Endothelial cell (in vitro differentiated cells): Measurements from ENCODE around the gene CNBD2. TPM values are rescaled to one million over a fixed set of nuclear protein-coding genes. Genes with fewer than 3 reads are reported as not detected.
"Not testable (repeated sequence)": the region's sequence is repeated elsewhere in the genome, so short reads cannot be mapped to it uniquely, and the experiment has no call there.

Experiments
- DNase-seq: peaks from one replicate; pipeline ENCODE4 v3.0.0; 2021; ENCODE audit warnings: low spot score
- H3K27ac Mint-ChIP-seq: one replicate; pipeline ENCODE4 v1.8.0; 2021; ENCODE audit warnings: mixed read lengths, inconsistent platforms; ENCODE audit not compliant: unreplicated experiment
- H3K27me3 Mint-ChIP-seq: one replicate; pipeline ENCODE4 v1.8.0; 2021; ENCODE audit warnings: mild to moderate bottlenecking, moderate library complexity, mixed read lengths, inconsistent platforms; ENCODE audit not compliant: unreplicated experiment
- H3K36me3 Mint-ChIP-seq: one replicate; pipeline ENCODE4 v1.8.0; 2021; ENCODE audit warnings: mild to moderate bottlenecking, low read depth, mixed read lengths, inconsistent platforms; ENCODE audit not compliant: unreplicated experiment
- H3K4me1 Mint-ChIP-seq: one replicate; pipeline ENCODE4 v1.8.0; 2021; ENCODE audit warnings: mild to moderate bottlenecking, mixed read lengths, inconsistent platforms; ENCODE audit not compliant: unreplicated experiment
- H3K4me3 Mint-ChIP-seq: one replicate; pipeline ENCODE4 v1.8.0; 2021; ENCODE audit warnings: mild to moderate bottlenecking, mixed read lengths, inconsistent platforms; ENCODE audit not compliant: unreplicated experiment
- H3K9me3 Mint-ChIP-seq: one replicate; pipeline ENCODE4 v1.8.0; 2021; ENCODE audit warnings: mixed read lengths, inconsistent platforms; ENCODE audit not compliant: unreplicated experiment
- total RNA-seq: library from RNA; stranded (reverse); fragmentation: NEBNext Ultra II Directional; extraction: Animal tissue kit (Norgen Biotek cat#: 25700); gene quantifications from one replicate; pipeline ENCODE4 v1.2.1, GENCODE V29; 2021; ENCODE audit not compliant: unreplicated experiment
- TF ChIP-seq, protein P1 (sequence below): fragments of 200-600 bp; sonication (generic); IDR thresholded peaks from one replicate; pipeline ENCODE4 v1.5.0; 2021; ENCODE audit warnings: antibody characterized with exemption; ENCODE audit not compliant: unreplicated experiment

CNBD2 gene
- total RNA-seq, 1 donor from 2014 or later = 8.8 TPM

DNA sequence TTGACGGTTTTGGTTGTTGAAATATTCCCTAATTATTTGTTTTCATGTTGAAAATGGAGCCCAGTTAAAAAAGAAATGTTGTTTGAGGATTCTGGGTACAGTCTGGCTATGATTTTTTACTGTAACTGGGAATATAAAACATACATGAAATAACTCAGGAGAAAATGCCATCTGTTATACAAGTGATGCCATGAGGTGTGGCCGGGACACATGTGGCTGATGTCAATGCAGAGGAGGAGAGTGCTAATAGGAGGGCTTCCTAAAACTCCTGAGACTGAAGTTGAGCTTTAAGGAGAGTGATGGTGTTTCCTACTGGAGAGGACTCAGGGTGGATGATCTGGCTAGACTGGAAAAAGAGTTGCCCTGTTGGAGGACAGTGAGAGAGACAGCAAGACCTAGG, 26.8 kb upstream of the CNBD2 start:
- Mint-ChIP-seq H3K27me3 (peaks cover 7% of the 10 kb centered on the region), H3K36me3 (peaks cover 48% of the 10 kb centered on the region), H3K4me3 (peak overlapping the region; percentile 52), H3K27ac (peak overlapping the region; percentile 14), H3K4me1 (peaks cover 26% of the 10 kb centered on the region), H3K9me3 (no peaks in the 10 kb centered on the region)
- TF ChIP-seq, protein P1, sequence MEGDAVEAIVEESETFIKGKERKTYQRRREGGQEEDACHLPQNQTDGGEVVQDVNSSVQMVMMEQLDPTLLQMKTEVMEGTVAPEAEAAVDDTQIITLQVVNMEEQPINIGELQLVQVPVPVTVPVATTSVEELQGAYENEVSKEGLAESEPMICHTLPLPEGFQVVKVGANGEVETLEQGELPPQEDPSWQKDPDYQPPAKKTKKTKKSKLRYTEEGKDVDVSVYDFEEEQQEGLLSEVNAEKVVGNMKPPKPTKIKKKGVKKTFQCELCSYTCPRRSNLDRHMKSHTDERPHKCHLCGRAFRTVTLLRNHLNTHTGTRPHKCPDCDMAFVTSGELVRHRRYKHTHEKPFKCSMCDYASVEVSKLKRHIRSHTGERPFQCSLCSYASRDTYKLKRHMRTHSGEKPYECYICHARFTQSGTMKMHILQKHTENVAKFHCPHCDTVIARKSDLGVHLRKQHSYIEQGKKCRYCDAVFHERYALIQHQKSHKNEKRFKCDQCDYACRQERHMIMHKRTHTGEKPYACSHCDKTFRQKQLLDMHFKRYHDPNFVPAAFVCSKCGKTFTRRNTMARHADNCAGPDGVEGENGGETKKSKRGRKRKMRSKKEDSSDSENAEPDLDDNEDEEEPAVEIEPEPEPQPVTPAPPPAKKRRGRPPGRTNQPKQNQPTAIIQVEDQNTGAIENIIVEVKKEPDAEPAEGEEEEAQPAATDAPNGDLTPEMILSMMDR = no peak
- DNase-seq = no peak

DNA sequence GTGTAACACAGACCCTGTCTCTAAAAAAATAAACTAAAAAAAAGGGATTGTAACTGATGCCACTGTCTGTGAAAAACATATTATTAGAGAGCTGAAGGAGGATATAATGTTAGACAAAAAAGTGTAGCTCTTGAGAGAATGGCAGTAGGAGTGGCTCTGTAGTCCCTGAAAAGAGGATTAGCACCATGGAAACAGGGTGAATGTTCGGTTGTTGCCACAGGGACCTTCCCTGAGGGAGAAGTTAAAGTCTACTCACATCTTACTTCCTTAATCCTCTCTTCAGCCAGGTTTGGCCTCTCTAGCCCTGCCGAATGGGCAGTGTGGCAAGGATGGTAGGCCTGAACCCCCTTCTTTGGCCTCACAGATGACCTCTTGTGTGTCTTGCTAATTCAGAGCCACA, 26.1 kb upstream of the CNBD2 start:
- peak overlapping the region; percentile 56 for H3K4me3 Mint-ChIP-seq
- peaks cover 9% of the 10 kb centered on the region for H3K27me3 Mint-ChIP-seq

DNA sequence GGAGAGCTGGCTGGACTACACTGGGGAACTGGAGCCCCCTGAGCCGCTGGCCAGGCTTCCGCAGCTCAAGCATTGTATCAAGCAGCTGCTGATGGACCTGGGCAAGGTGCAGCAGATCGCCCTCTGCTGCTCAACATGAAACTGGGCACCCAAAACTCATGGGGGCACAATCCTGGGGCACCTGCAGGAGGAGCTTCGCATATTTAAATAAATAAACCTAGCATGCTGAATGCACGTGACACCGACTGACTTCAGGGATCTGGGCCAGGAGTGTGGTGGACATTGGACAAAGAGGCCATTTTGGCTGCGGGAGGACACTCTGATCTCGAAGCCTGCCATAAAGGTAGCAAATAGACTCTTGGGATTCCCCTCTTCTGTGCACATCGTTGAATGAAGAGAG, 20.9 kb upstream of the CNBD2 start:
- no peak overlapping the region for H3K27ac Mint-ChIP-seq
- peaks cover 5% of the 10 kb centered on the region for H3K27me3 Mint-ChIP-seq
- peaks cover 3% of the 10 kb centered on the region for H3K4me1 Mint-ChIP-seq
- H3K4me3 Mint-ChIP-seq = peak overlapping the region; percentile 74
- TF ChIP-seq, protein P1 = peak; percentile 24
- peaks cover 27% of the 10 kb centered on the region for H3K36me3 Mint-ChIP-seq
- peak; percentile 28 for DNase-seq
- no peaks in the 10 kb centered on the region for H3K9me3 Mint-ChIP-seq

More for the DNA sequence above, 26.1 kb upstream of the CNBD2 start:
- Mint-ChIP-seq H3K9me3 (no peaks in the 10 kb centered on the region), H3K36me3 (peaks cover 46% of the 10 kb centered on the region), H3K27ac (no peak overlapping the region), H3K4me1 (peaks cover 26% of the 10 kb centered on the region)
- DNase-seq = no peak
- TF ChIP-seq, protein P1 = no peak

DNA sequence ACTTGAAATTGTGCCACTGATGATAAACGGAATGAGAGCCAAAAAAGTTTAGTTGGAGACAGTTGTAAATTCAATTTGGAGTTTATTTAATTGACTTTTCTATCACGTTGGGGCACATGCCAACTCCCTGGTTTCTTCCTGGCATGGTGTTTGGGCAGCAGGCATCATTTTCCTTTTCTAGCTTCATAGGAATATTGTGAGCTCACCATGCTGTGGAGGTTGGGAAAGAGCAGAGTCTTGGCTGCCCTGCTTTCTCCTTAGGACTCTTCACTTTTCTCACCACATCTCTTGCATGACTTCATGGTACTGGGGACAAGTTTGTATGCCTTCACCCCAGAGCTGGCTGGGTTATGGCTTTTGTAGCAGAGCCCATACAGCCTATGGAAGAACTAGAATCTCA, 20.5 kb upstream of the CNBD2 start:
- H3K36me3 Mint-ChIP-seq = peaks cover 31% of the 10 kb centered on the region

DNA sequence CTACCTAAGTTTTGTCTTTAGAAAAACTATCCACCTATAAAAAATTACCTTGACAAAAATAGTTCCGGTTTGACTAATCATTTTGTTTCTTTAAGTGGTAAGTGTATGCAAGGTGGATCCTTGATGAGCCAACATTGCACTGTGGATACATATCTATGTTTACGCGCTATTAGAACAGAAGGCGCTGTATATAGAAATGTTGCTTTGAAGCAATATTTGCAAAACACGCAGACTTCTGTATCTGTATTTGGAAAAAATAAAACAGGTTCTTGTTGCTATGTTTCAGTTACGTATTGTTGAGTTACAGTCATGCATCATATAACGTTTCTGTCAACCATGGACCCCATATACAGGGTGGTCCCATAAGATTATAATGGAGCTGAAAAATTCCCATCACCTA, 18.3 kb upstream of the CNBD2 start:
- Mint-ChIP-seq H3K9me3 (no peaks in the 10 kb centered on the region), H3K4me3 (no peak overlapping the region), H3K4me1 (peaks cover 10% of the 10 kb centered on the region), H3K36me3 (peaks cover 20% of the 10 kb centered on the region), H3K27ac (no peak overlapping the region), H3K27me3 (peaks cover 9% of the 10 kb centered on the region)
- DNase-seq = no peak
- TF ChIP-seq, protein P1 = no peak

More for the DNA sequence above, 20.5 kb upstream of the CNBD2 start:
- H3K4me1 Mint-ChIP-seq = peaks cover 7% of the 10 kb centered on the region
- H3K9me3 Mint-ChIP-seq = no peaks in the 10 kb centered on the region
- peak overlapping the region; percentile 74 for H3K4me3 Mint-ChIP-seq
- no peak for DNase-seq
- TF ChIP-seq, protein P1 = no peak
- H3K27ac Mint-ChIP-seq = no peak overlapping the region
- H3K27me3 Mint-ChIP-seq = peaks cover 5% of the 10 kb centered on the region

DNA sequence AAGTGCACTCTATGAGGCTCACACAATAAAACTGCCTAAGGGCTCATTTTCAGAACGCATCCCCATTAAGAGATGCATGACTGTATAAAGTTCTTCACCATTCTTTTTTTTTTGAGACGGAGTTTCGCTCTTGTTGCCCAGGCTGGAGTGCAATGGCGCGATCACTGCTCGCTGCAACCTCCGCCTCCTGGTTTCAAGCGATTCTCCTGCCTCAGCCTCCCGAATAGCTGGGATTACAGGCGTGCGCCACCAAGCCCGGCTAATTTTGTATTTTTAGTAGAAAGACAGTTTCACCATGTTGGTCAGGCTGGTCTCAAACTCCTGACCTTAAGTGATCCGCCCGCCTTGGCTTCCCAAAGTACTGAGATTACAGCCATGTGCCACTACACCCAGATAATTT, 16.3 kb upstream of the CNBD2 start:
- not testable (repeated sequence) for H3K9me3 Mint-ChIP-seq, H3K27ac Mint-ChIP-seq, H3K4me1 Mint-ChIP-seq, DNase-seq, H3K27me3 Mint-ChIP-seq
- peak overlapping the region; percentile 97 for H3K4me3 Mint-ChIP-seq
- peaks cover 17% of the 10 kb centered on the region for H3K36me3 Mint-ChIP-seq
